ENCODE data around the gene PALB2.
"Not testable (repeated sequence)": the region's sequence is repeated elsewhere in the genome, so short reads cannot be mapped to it uniquely, and the experiment has no call there.

The PALB2 gene

DNA sequence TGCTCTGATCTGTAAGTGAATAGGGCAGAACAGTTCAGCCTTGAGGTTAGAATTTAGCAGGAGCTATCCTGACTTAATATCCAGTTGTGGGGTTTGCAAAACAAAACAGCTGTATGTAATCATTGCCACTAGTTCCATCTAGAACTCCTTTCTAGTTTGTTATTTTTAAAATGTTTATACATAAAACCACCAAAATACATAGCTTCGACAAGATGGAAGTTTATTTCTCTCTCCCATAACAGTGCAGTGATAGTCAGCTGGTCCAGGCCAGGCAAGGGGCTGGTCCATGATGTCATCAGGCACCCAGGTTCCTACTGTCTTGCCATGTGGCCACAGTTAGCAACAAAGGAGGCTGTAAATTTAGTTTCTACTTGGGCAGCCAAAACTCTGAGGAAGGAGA lies 27.1 kb upstream of the PALB2 start:
- H3K4me1 ChIP-seq (ENCODE audit: insufficient read depth, low read length): no peaks in the 10 kb centered on the region
- H3K9ac ChIP-seq (ENCODE audit: low read depth, low read length): no peak overlapping the region
- no peaks in the 10 kb centered on the region for H3K9me3 ChIP-seq (ENCODE audit: control insufficient read depth, insufficient read depth, low read length)
- H3K36me3 ChIP-seq (ENCODE audit: insufficient read depth, low read length): peaks cover 31% of the 10 kb centered on the region

- H3K4me1 ChIP-seq (ENCODE audit: insufficient read depth, low read length): no peaks in the 10 kb centered on the region
- no peaks in the 10 kb centered on the region for H3K9me3 ChIP-seq (ENCODE audit: control insufficient read depth, insufficient read depth, low read length)
- no peak overlapping the region for H3K9ac ChIP-seq (ENCODE audit: low read depth, low read length)
- peaks cover 31% of the 10 kb centered on the region for H3K36me3 ChIP-seq (ENCODE audit: insufficient read depth, low read length)
Observed at GRCh38 chr16:23667355-23667659, 26.2 kb upstream of the PALB2 start.

DNA sequence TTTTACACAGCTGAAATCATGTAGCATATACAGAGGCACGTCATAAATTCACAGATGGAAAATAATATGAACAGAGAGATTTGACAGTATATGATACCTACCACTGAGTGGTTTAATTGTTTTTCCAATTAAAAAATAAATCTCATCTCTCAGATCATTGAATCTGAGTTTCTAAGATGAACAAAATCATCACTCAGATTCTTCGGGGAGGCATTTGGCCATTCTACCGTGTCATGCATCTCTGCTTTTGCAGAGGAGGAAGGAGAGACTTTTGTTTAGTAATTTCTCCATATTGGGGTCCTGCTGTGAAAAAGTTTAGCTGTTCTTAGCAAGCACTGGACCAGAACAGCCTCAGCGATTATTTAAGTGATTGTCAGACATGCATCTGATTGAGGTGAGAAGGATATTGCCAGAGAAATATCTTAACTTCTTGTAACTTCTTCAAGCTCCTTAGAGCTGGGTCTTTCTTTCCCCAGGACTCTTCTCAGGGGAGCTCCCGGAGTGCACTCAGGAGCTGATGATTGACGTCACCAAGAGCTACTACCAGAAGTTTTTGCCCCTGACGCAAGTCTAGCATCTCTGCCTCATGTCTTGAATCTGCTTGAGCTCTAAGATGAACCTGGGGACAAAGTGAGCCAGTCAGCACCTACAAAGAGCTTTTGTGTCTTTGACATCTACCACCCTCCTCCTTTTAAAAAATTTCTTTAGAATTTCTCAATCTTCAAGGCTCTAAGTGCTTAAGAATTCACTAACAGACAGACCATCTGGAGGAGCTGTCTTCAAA lies 25.7 kb upstream of the PALB2 start:
- H3K9me3 ChIP-seq (ENCODE audit: control insufficient read depth, insufficient read depth, low read length): no peaks in the 10 kb centered on the region
- no peaks in the 10 kb centered on the region for H3K4me1 ChIP-seq (ENCODE audit: insufficient read depth, low read length)
- H3K9ac ChIP-seq (ENCODE audit: low read depth, low read length): no peak overlapping the region
- H3K36me3 ChIP-seq (ENCODE audit: insufficient read depth, low read length): peaks cover 35% of the 10 kb centered on the region

GRCh38 chr16:23663918-23664317 lies 22.8 kb upstream of the PALB2 start:
- Histone ChIP-seq H3K9ac (ENCODE audit: low read depth, low read length) (no peak overlapping the region), H3K36me3 (ENCODE audit: insufficient read depth, low read length) (peaks cover 40% of the 10 kb centered on the region), H3K9me3 (ENCODE audit: control insufficient read depth, insufficient read depth, low read length) (no peaks in the 10 kb centered on the region), H3K4me1 (ENCODE audit: insufficient read depth, low read length) (no peaks in the 10 kb centered on the region)

DNA sequence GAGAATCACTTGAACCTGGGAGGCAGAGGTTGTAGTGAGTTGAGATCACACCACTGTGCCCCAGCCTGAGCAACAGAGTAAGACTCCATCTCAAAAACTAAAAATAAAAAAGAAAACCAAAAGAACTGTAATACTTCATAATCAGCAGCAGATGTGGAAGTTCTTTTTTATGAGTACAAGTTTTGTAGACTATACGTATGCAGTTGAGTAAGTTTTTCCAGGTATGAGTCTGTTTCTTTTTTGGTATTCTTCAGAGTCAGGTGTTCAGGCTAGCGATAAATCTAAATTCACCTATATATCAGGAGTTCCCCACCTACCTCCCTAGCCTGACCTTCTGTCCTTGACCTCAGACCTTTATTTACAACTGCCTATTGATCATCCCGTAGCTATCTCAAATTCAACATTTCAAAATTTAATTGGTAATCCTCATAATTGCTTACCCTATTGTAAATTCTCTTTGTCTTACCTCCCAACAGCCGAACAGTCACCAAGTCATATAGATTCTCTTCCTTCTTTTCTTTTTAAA lies 10.9 kb upstream of the PALB2 start:
- H3K9ac ChIP-seq (ENCODE audit: low read depth, low read length): no peak overlapping the region
- H3K36me3 ChIP-seq (ENCODE audit: insufficient read depth, low read length): peaks cover 9% of the 10 kb centered on the region
- H3K4me1 ChIP-seq (ENCODE audit: insufficient read depth, low read length): no peaks in the 10 kb centered on the region
- no peaks in the 10 kb centered on the region for H3K9me3 ChIP-seq (ENCODE audit: control insufficient read depth, insufficient read depth, low read length)

DNA sequence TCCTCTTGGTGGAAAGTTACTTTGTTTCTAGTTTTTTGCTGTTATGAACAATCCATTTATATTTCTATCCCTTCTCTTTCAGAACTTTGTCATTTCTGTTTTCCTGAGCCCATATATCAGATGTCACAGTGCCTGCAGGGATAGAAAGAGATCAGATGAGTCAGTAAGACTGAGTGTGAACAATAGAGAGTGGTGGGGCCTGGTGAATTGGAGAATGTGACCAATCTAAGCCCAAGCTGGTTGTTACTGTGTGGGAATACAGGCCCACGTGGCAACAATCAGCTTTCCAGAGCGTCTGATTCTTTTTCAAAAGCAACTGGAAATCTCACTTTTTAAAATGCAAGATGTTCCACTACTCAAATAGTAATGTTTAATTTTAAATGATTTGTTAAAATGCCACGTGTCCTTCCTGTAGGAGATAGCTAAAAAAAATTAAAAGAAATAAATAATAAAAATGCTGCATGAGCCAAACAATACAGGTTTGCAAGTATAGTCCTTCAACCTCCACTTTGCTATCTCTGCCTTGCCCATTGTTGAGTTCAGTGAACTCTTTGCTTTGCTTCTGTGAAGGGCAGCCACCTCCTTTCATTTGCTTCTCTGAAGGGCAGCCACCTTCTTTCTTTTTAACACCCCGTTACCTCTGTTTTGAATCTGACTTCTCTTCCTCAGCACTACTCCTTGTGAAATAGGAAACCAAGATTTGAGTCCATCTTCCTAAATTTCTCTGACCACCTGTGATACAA lies 9.7 kb upstream of the PALB2 start:
- no peaks in the 10 kb centered on the region for H3K9me3 ChIP-seq (ENCODE audit: control insufficient read depth, insufficient read depth, low read length)
- no peak overlapping the region for H3K9ac ChIP-seq (ENCODE audit: low read depth, low read length)
- peaks cover 9% of the 10 kb centered on the region for H3K36me3 ChIP-seq (ENCODE audit: insufficient read depth, low read length)
- no peaks in the 10 kb centered on the region for H3K4me1 ChIP-seq (ENCODE audit: insufficient read depth, low read length)

DNA sequence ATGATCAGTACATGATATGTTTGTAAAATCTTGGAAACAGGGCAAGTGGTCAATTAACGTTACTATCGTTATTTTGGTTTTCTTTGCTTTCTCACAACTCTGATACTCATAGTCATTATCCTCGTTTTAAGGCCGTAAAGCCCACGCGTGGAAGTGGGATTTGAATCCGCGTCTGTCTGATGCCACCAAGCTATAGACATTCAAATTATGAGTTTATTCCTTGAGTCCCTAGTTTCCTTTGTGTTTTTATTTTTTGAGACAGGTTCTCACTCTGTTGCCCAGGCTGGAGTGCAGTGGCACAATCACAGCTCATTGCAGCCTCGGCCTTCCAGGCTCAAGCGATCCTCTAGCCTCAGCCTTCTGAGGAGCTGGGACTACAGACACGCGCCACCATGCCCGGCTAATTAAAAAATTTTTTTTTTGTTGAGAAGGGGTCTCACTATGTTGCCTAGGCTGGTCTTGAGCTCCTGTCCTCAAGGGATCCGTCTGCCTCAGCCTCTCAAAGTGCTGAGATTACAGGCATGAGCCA lies 1.2 kb upstream of the PALB2 start:
- Histone ChIP-seq H3K9me3 (ENCODE audit: control insufficient read depth, insufficient read depth, low read length) (no peaks in the 10 kb centered on the region), H3K36me3 (ENCODE audit: insufficient read depth, low read length) (peaks cover 10% of the 10 kb centered on the region), H3K9ac (ENCODE audit: low read depth, low read length) (peak overlapping the region; percentile 83), H3K4me1 (ENCODE audit: insufficient read depth, low read length) (no peaks in the 10 kb centered on the region)

DNA sequence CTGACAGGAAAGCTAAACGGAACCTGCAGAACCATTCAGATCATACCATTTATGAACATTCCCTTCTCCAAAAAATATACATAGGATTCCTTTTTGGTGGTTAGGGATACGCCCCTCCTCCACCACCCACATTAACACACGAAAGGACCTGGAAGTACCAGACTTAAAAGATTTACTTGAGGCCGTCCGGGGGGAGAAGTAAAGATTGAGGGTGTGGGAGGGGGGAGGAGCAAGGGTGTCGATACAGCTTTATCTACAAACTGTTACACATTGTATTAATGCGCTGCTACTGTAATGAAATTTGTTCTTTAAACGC lies 537 bp downstream of the PALB2 start:
- Histone ChIP-seq H3K9ac (ENCODE audit: low read depth, low read length) (peak overlapping the region; percentile 83), H3K4me1 (ENCODE audit: insufficient read depth, low read length) (no peaks in the 10 kb centered on the region), H3K36me3 (ENCODE audit: insufficient read depth, low read length) (peaks cover 13% of the 10 kb centered on the region), H3K9me3 (ENCODE audit: control insufficient read depth, insufficient read depth, low read length) (no peaks in the 10 kb centered on the region)

DNA sequence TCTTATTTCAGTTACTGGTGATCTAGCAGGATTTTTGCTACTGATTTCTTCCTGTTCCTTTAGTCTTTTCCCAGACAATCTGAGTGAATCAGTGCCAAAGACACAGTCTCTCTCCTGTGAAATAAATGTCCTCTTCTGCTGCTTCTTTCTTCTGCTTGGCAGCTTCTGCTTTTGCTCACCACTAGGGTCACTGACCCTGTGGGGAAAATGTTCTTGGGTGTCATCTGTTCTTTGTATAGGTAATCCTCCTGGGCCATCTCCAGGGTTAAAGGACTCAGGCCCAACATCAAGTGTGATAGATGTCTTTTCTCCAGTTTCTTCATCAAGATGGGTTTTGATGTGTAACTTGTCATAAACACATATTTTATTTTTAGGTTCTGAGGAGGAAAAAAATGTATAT lies 5.2 kb downstream of the PALB2 start:
- Histone ChIP-seq H3K9me3 (ENCODE audit: control insufficient read depth, insufficient read depth, low read length) (no peaks in the 10 kb centered on the region), H3K4me1 (ENCODE audit: insufficient read depth, low read length) (no peaks in the 10 kb centered on the region), H3K36me3 (ENCODE audit: insufficient read depth, low read length) (peaks cover 21% of the 10 kb centered on the region), H3K9ac (ENCODE audit: low read depth, low read length) (no peak overlapping the region)

DNA sequence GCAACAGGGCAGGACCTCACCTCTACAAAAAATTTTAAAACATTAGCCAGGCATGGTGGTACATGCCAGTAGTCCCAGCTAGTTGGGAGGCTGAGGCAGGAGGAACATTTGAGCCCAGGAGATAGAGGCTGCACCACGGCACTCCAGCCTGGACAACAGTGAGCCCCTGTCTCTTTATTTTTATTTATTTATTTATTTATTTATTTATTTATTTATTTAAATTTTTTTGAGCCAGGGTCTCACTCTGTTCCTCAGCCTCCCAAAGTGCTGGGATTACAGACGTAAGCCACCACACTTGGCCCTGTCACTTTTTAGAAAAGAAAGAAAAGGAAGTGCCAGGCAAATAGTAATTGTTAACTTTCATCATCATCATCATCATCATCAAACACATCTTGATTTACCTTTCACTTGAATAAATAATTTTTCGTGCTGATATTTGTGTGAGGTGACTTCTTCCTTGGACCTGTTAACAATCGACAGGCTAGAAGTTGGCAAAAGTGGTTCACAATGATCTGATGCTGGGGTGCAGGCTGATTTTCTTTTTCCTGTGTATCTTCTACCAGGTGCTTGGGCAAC lies 6.6 kb downstream of the PALB2 start:
- no peak overlapping the region for H3K9ac ChIP-seq (ENCODE audit: low read depth, low read length)
- peaks cover 27% of the 10 kb centered on the region for H3K36me3 ChIP-seq (ENCODE audit: insufficient read depth, low read length)
- no peaks in the 10 kb centered on the region for H3K9me3 ChIP-seq (ENCODE audit: control insufficient read depth, insufficient read depth, low read length)
- no peaks in the 10 kb centered on the region for H3K4me1 ChIP-seq (ENCODE audit: insufficient read depth, low read length)

GRCh38 chr16:23631874-23632273 lies 9.2 kb downstream of the PALB2 start:
- peaks cover 38% of the 10 kb centered on the region for H3K36me3 ChIP-seq (ENCODE audit: insufficient read depth, low read length)
- not testable (repeated sequence) for H3K9ac ChIP-seq (ENCODE audit: low read depth, low read length); H3K4me1 ChIP-seq (ENCODE audit: insufficient read depth, low read length); H3K9me3 ChIP-seq (ENCODE audit: control insufficient read depth, insufficient read depth, low read length)

DNA sequence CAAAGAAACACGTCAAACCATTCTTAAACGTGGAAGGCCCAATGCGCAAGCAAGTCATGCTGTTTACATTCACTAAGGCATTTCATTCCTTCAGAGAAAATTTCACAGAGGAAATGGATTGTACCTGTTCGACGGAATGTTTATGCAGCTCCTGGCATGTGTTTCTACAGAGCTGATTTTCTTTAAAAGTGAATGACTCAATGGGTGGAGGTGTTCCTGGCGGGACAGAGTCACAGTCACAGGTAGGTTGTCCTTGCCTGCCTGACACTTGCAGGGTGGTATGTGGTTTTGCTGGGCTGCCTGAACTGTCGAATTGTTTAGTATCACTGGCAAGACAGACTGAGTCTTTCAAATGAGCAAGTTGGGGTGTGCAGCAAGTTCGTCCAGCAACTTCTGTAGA lies 11.6 kb downstream of the PALB2 start:
- H3K4me1 ChIP-seq (ENCODE audit: insufficient read depth, low read length): no peaks in the 10 kb centered on the region
- H3K36me3 ChIP-seq (ENCODE audit: insufficient read depth, low read length): peaks cover 23% of the 10 kb centered on the region
- H3K9me3 ChIP-seq (ENCODE audit: control insufficient read depth, insufficient read depth, low read length): no peaks in the 10 kb centered on the region
- H3K9ac ChIP-seq (ENCODE audit: low read depth, low read length): no peak overlapping the region

DNA sequence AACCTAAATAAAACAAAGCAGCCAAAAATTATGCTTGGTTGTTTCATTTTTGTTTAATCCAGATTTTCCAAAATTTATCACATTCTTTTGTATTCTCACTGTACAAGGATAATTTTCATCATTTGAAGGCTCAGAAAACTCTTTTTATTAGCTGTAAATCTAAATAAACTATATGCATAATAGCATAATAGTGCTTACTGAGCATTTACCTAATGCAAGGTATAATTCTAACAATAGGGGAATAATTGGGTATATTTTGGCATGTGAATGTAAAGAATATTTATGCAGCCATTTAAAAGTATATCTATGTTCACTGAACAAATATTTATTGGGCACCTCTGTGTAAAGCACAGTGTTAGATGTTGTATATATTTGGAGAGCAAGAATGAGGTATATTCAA lies 17.0 kb downstream of the PALB2 start:
- no peak overlapping the region for H3K9ac ChIP-seq (ENCODE audit: low read depth, low read length)
- H3K36me3 ChIP-seq (ENCODE audit: insufficient read depth, low read length): peaks cover 20% of the 10 kb centered on the region
- no peaks in the 10 kb centered on the region for H3K9me3 ChIP-seq (ENCODE audit: control insufficient read depth, insufficient read depth, low read length)
- no peaks in the 10 kb centered on the region for H3K4me1 ChIP-seq (ENCODE audit: insufficient read depth, low read length)

DNA sequence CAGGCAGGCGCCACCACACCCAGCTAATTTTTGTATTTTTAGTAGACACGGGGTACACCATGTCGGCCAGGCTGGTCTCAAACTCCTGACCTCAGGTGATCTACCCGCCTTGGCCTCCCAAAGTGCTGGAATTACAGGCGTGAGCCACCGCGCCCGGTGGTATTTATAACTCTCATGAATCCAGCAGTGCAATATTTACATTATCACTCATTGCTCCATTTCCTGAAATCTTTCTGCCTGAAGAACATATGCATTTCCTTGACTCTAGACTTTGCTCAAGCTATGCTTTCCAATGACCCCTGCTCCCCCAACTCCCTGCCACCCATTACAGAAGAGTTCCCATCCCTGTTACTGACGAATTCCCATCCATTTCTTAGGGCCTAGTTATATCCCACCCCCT lies 25.3 kb downstream of the PALB2 start:
- Histone ChIP-seq H3K4me1 (ENCODE audit: insufficient read depth, low read length) (no peaks in the 10 kb centered on the region), H3K9me3 (ENCODE audit: control insufficient read depth, insufficient read depth, low read length) (no peaks in the 10 kb centered on the region), H3K36me3 (ENCODE audit: insufficient read depth, low read length) (peaks cover 15% of the 10 kb centered on the region; the same call in 1 of the 2 replicates), H3K9ac (ENCODE audit: low read depth, low read length) (no peak overlapping the region)

DNA sequence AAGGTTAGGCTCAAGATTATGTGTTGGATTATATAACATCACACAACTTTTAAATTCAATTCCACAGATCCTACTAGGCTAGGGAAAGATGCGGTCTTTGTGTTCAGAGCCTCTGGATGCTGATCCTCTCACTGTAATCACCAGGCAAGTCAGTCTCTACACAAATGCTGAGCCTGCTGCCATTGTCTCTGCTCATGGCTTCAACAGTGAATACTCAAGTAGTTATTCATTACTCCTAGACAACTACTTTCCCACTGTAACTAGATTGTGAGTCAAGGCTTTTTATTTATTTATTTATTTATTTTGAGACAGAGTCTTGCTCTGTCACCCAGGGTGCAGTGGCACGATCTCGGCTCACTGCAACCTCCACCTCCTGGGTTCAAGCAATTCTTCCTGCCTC lies 29.2 kb downstream of the PALB2 start:
- Histone ChIP-seq H3K36me3 (ENCODE audit: insufficient read depth, low read length) (peaks cover 22% of the 10 kb centered on the region), H3K9me3 (ENCODE audit: control insufficient read depth, insufficient read depth, low read length) (no peaks in the 10 kb centered on the region), H3K9ac (ENCODE audit: low read depth, low read length) (no peak overlapping the region), H3K4me1 (ENCODE audit: insufficient read depth, low read length) (no peaks in the 10 kb centered on the region)
